HG03520 (cell line): ENCODE data around the gene FRS3.
A peak's percentile ranks its signal among the peaks of the same experiment; 100 is the strongest.

Source experiments
- ATAC-seq: cut with Tn5 transposase; IDR thresholded peaks from one replicate; pipeline ENCODE4 v1.9.1; 2021; ENCODE audit warnings: mild to moderate bottlenecking, moderate library complexity; ENCODE audit not compliant: unreplicated experiment

FRS3 gene

GRCh38 chr6:41744236-41744787, 35.4 kb downstream of the FRS3 start:
- no peak for ATAC-seq

DNA sequence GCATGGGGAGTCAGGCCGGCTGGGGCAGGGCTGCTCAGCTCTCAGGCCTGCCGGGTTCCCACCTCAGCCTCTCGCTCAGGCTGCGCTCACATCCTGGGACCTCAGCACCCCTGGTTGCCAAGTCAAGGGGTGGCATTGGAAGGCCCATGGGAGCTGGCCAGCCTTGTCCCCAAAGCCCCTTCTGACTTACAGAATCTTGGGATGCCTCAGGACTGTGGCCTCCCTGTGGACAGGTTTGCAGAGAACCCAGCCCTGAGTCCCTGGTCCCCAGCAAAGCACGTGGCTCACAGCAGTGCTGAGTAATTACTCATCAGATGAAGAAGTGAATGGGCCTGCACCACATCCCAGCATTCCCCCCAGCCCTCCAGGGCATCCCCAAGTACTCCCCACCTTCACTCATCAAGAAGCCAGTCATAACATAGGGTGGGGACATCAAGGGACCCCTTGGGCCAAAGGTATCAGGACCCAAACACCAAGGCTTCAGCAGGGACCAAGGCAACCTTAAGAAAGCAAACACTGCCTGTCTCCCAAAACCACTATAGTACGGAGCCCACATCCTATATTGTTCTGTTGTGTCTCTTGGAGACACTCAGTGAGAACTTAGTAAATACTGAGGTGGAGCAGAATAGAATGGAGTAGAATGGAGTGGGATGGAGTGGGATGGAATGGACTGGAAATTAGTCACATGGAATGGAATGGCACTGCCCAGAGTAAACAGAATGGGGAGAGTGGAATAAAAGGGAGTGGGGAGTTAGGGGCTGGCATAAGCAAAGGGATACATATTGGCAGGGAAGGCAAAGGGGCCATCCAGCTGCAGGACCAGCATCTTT, 36.1 kb downstream of the FRS3 start:
- no peak for ATAC-seq

DNA sequence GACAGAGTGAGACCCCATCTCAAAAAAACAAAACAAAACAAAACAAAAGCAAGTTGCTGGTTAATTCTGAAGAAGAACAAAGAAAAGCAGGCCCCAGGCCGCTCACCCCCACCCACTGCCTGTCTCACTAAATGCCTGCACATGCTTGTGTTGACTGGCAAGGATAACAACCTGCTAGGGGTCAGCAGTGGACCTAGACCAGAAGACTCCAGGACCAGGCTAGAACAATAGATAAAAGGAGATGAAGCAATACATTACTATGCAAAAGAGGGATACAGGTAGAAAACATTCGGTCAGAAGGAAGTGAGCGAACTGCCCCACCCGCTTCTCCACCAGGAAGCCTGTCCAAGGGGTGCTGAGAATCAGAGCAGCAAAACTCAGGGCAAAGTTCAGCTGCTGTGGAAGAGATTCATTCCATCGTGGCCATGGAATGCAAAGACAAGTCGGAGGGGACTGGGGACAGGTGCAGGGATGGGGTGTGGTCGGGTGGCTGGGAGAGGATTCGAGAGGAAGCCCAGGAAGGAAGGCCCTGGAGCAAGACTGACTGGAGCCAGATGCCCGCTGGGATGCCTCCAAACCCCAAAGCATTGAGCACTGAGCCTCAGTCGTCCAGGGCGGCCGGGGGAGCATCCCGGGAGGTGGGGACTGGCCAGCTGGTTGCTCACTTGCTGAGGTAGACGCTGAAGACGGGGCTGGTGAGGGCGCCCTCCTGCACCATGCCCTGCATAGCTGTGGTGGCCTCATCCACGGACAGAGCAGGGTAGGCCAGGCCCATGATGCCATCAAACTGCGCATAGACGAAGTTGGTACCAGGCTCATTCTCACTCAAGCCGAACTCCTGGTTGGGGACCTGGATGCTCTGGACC, 37.8 kb downstream of the FRS3 start:
- no peak for ATAC-seq

- no peak for ATAC-seq
Observed at GRCh38 chr6:41740366-41741162, 39.1 kb downstream of the FRS3 start.

DNA sequence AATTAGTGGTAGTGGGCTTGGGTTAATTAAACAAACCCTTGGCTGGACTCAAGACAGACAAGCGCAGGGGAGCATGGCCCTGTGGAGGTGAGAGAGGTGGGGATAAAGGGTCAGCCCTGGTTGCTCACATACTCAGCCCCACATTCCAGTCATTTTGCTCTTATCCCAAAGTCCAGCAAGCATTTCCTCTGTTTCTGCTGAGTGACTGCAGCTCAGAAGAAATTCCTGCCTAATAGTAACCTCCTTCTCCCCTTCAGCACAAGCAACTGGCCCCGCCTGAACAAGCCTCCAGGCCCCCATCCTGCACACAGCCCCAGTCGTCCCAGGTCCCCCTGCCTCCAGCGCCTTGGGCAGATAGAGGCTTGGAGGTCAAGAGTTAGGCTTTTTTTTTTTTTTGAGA, 40.7 kb downstream of the FRS3 start:
- no peak for ATAC-seq

GRCh38 chr6:41737591-41738130, 42.0 kb downstream of the FRS3 start:
- ATAC-seq = no peak

- no peak for ATAC-seq
Observed at GRCh38 chr6:41736800-41737555, 42.7 kb downstream of the FRS3 start.

GRCh38 chr6:41736186-41736733, 43.4 kb downstream of the FRS3 start:
- ATAC-seq = no peak

GRCh38 chr6:41735427-41736185, 44.1 kb downstream of the FRS3 start, which contains the start of gene TFEB:
TFEB (minus strand) TSS chr6:41735608; CDS start chr6:41691213, 44,395 bp downstream.
- ATAC-seq = peak; percentile 44

- ATAC-seq = peak; percentile 15
Observed at GRCh38 chr6:41734666-41735426, 44.9 kb downstream of the FRS3 start.

DNA sequence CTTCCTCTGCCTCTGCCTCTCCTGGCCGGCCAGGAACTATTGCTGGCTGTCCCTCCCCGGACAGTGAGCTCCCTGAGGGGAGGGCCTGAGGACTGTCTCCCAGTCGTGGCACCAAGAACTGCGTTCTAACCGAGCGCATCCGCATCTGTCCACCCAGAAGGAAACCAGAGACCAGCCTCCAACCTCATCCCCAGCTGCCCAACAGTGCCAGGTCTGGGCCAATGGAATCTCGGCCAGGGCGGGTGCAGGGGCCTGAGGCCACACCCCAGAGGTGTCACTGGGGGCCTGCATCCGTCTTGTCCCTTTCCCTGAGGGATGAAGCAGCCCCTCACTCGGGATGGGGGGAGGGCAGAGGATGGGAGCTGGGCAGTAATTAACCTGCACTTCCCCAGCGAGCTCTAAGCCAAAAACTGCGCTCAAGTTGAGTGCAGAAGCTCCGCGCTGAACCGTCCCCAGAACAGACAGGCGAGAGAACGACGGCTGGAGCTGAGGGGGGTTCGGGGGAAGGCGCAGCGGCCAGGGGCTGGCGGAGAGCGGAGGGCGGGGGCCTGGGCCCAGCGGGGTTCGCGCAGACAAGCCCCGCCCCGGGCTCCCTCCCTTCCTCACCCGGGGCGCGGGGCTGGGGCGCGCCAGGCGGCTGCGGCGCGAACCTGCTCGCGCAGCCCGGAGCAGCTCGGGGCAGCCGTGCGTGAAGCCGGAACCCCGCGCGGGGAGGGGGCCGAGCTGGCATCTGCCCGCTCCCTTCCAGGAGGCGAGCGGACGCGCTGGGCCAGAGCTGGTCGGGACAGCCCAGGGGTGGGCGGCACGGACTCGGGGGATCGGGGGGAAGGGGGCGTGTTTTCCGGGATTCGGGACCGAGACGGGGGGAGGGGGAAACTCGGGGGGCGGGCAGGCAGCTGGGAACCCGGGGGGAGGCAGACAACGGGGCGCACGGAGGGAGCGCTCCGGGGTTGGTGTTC, 45.7 kb downstream of the FRS3 start:
- ATAC-seq = peak; percentile 37

DNA sequence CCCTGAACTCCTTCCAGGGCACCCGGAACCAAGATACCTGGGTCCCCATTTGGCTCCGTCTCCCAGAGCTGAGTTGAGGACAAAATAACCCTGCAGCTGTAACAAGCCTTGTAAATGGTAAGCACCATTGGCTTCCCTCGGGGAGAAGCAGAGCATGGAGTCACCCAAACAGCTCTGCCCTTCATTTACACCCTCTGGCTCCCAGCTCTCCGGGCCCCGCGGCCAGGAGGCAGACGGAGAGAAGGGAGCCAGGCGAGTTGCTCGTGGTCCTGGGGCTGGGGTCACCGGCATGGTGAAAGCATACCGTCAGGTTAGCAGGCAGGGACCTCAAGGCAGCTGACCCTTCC, 46.4 kb downstream of the FRS3 start:
- ATAC-seq = no peak

GRCh38 chr6:41732591-41733359, 46.9 kb downstream of the FRS3 start:
- ATAC-seq = no peak

DNA sequence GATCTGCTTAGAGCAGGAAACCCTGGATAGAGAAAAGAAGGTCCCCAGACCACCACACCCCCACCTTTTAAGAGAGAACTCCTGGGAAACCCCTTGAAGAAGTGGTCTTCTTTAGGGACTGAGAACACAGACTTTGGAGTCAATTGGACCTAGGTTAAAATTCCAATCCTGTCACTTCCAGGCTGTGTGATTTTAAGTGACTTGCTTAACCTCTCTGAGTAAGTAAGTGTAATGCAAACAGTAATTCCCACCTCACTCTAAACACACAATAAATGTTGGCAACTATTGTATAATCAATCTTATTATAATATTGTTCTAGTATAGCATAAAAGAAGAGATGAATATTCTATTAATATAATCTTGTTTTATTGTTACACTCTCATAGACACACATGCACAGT, 47.6 kb downstream of the FRS3 start:
- no peak for ATAC-seq

GRCh38 chr6:41731561-41732086, 48.1 kb downstream of the FRS3 start:
- ATAC-seq = no peak
